Adrenal gland (tissue), 5 donors: ENCODE results near the gene CZIB.

Experiments
- CTCF ChIP-seq, 6 experiments: fragments of 450-650 bp in 4 of 6; fragments of 200-600 bp in 2 of 6; sonication (generic) in 1 of 6; IDR thresholded peaks; 1 replicate in 5 of 6; 2 replicates in 1 of 6; pipeline versions ENCODE4 v1.5.1 to v1.8.0; 2016 to 2021; ENCODE audit warnings: antibody characterized with exemption in 6 of 6, mild to moderate bottlenecking in 2 of 6, moderate library complexity in 1 of 6
- POLR2A ChIP-seq, 2 donors: fragments of 450-650 bp; IDR thresholded peaks; one replicate each; pipeline ENCODE4 v1.6.1; 2017; ENCODE audit warnings: antibody characterized with exemption in 2 of 2, mild to moderate bottlenecking in 2 of 2, moderate library complexity in 1 of 2
- donor health status: DM: no; HTN: no; CAD: no.

GRCh38 chr1:53186533-53186932 lies 33.9 kb downstream of the CZIB start:
- TF ChIP-seq POLR2A (IDR thresholded peaks at IDR 0.05) (no peak), CTCF (IDR thresholded peaks at IDR 0.05) (no peak)
